IPS DF 6.9 (cell line): ENCODE measurements around the gene SEC14L5.

Source experiments
- DNase-seq: peaks from one replicate; pipeline ENCODE4 v3.0.0-alpha.2; 2013; ENCODE audit warnings: low read depth, low spot score
- H3K27ac ChIP-seq: one replicate; pipeline ENCODE4 v1.5.1; 2013; ENCODE audit warnings: low read length, control low read depth
- H3K27me3 ChIP-seq: 2 replicates; pipeline ENCODE4 v1.6.1; 2013; ENCODE audit warnings: mild to moderate bottlenecking, low read length; ENCODE audit not compliant: control insufficient read depth, insufficient read depth
- H3K36me3 ChIP-seq: 2 replicates; pipeline ENCODE4 v1.6.1; 2013; ENCODE audit warnings: low read length; ENCODE audit not compliant: control insufficient read depth, insufficient read depth
- H3K4me1 ChIP-seq: 2 replicates; pipeline ENCODE4 v1.6.1; 2013; ENCODE audit warnings: low read length; ENCODE audit not compliant: control insufficient read depth, insufficient read depth
- H3K4me3 ChIP-seq: 2 replicates; pipeline ENCODE4 v1.5.1; 2013; ENCODE audit warnings: mild to moderate bottlenecking, low read length
- H3K9me3 ChIP-seq: 2 replicates; pipeline ENCODE4 v1.6.1; 2013; ENCODE audit warnings: low read length, inconsistent platforms; ENCODE audit not compliant: control insufficient read depth, insufficient read depth
- WGBS: extraction: QIAGEN DNeasy Blood & Tissue Kit; methylation state at CpG from one replicate; pipeline ENCODE4 v1.1.7; 2013; ENCODE audit warnings: mixed read lengths, missing lambda C conversion rate; ENCODE audit not compliant: insufficient read length, insufficient coverage; 5-methylcytosine and 5-hydroxymethylcytosine counted together

SEC14L5 gene

GRCh38 chr16:5000573-5001001, 42.5 kb downstream of the SEC14L5 start:
- no peaks in the 10 kb centered on the region for H3K27me3 ChIP-seq
- H3K4me1 ChIP-seq, result no peaks in the 10 kb centered on the region
- DNase-seq, result no peak
- H3K36me3 ChIP-seq, result no peaks in the 10 kb centered on the region; the same call in 1 of the 2 replicates
- H3K27ac ChIP-seq, result no peak overlapping the region
- no peaks in the 10 kb centered on the region for H3K9me3 ChIP-seq
- no CpG with 5 or more reads among the region's 19 CpGs for WGBS
- no peak overlapping the region for H3K4me3 ChIP-seq

GRCh38 chr16:5001571-5001970, 43.4 kb downstream of the SEC14L5 start:
- Histone ChIP-seq H3K4me3 (no peak overlapping the region), H3K27ac (no peak overlapping the region), H3K36me3 (no peaks in the 10 kb centered on the region; the same call in 1 of the 2 replicates), H3K4me1 (no peaks in the 10 kb centered on the region), H3K9me3 (no peaks in the 10 kb centered on the region), H3K27me3 (no peaks in the 10 kb centered on the region)
- no CpG with 5 or more reads among the region's 7 CpGs for WGBS
- no peak for DNase-seq

GRCh38 chr16:5001986-5002385, 43.9 kb downstream of the SEC14L5 start:
- Histone ChIP-seq H3K4me1 (no peaks in the 10 kb centered on the region), H3K4me3 (no peak overlapping the region), H3K9me3 (no peaks in the 10 kb centered on the region), H3K27ac (no peak overlapping the region), H3K36me3 (no peaks in the 10 kb centered on the region; the same call in 1 of the 2 replicates), H3K27me3 (no peaks in the 10 kb centered on the region)
- DNase-seq, result no peak
- WGBS, result no CpG with 5 or more reads among the region's 6 CpGs

GRCh38 chr16:5002699-5003143, 44.6 kb downstream of the SEC14L5 start:
- no peaks in the 10 kb centered on the region for H3K9me3 ChIP-seq
- H3K4me1 ChIP-seq, result no peaks in the 10 kb centered on the region
- no peak overlapping the region for H3K27ac ChIP-seq
- no peaks in the 10 kb centered on the region; the same call in 1 of the 2 replicates for H3K36me3 ChIP-seq
- WGBS, result no CpG with 5 or more reads among the region's 3 CpGs
- DNase-seq, result no peak
- H3K27me3 ChIP-seq, result no peaks in the 10 kb centered on the region
- H3K4me3 ChIP-seq, result no peak overlapping the region

- H3K36me3 ChIP-seq, result no peaks in the 10 kb centered on the region; the same call in 1 of the 2 replicates
- no CpG with 5 or more reads among the region's 12 CpGs for WGBS
- no peaks in the 10 kb centered on the region for H3K9me3 ChIP-seq
- DNase-seq, result no peak
- H3K27me3 ChIP-seq, result no peaks in the 10 kb centered on the region
- no peak overlapping the region for H3K4me3 ChIP-seq
- no peak overlapping the region for H3K27ac ChIP-seq
- no peaks in the 10 kb centered on the region for H3K4me1 ChIP-seq
Observed at GRCh38 chr16:5003211-5003610, 45.1 kb downstream of the SEC14L5 start.

GRCh38 chr16:5003828-5004227, 45.7 kb downstream of the SEC14L5 start:
- H3K4me1 ChIP-seq, result no peaks in the 10 kb centered on the region
- H3K9me3 ChIP-seq, result no peaks in the 10 kb centered on the region
- DNase-seq, result no peak
- no peak overlapping the region for H3K27ac ChIP-seq
- H3K4me3 ChIP-seq, result no peak overlapping the region
- no peaks in the 10 kb centered on the region for H3K27me3 ChIP-seq
- H3K36me3 ChIP-seq, result no peaks in the 10 kb centered on the region; the same call in 1 of the 2 replicates
- WGBS, result no CpG with 5 or more reads among the region's 10 CpGs

- no peak for DNase-seq
- H3K27ac ChIP-seq, result no peak overlapping the region
- H3K9me3 ChIP-seq, result no peaks in the 10 kb centered on the region
- H3K4me1 ChIP-seq, result no peaks in the 10 kb centered on the region
- no peak overlapping the region for H3K4me3 ChIP-seq
- H3K36me3 ChIP-seq, result no peaks in the 10 kb centered on the region; the same call in 1 of the 2 replicates
- no CpG with 5 or more reads among the region's 5 CpGs for WGBS
- no peaks in the 10 kb centered on the region for H3K27me3 ChIP-seq
Observed at GRCh38 chr16:5004311-5004710, 46.2 kb downstream of the SEC14L5 start.

GRCh38 chr16:5005916-5006315, 47.8 kb downstream of the SEC14L5 start:
- no peaks in the 10 kb centered on the region for H3K27me3 ChIP-seq
- no peak overlapping the region for H3K4me3 ChIP-seq
- H3K27ac ChIP-seq, result no peak overlapping the region
- no peaks in the 10 kb centered on the region for H3K4me1 ChIP-seq
- no peak for DNase-seq
- H3K9me3 ChIP-seq, result no peaks in the 10 kb centered on the region
- no peaks in the 10 kb centered on the region for H3K36me3 ChIP-seq
- WGBS, result no CpG with 5 or more reads among the region's 4 CpGs

GRCh38 chr16:5006348-5007193, 48.4 kb downstream of the SEC14L5 start:
- no CpG with 5 or more reads among the region's 22 CpGs for WGBS
- Histone ChIP-seq H3K27ac (no peak overlapping the region), H3K4me3 (no peak overlapping the region), H3K36me3 (no peaks in the 10 kb centered on the region), H3K9me3 (no peaks in the 10 kb centered on the region), H3K27me3 (no peaks in the 10 kb centered on the region), H3K4me1 (0 out of 2 replicates have a peak, but pooled peaks cover 2% of the 10 kb centered on the region)
- DNase-seq, result no peak

- no CpG with 5 or more reads among the region's 10 CpGs for WGBS
- no peak overlapping the region for H3K27ac ChIP-seq
- H3K4me3 ChIP-seq, result no peak overlapping the region
- no peak for DNase-seq
- no peaks in the 10 kb centered on the region for H3K9me3 ChIP-seq
- no peaks in the 10 kb centered on the region for H3K36me3 ChIP-seq
- 0 out of 2 replicates have a peak, but pooled peaks cover 2% of the 10 kb centered on the region for H3K4me1 ChIP-seq
- H3K27me3 ChIP-seq, result no peaks in the 10 kb centered on the region
Observed at GRCh38 chr16:5007256-5007655, 49.1 kb downstream of the SEC14L5 start.
